Ovary (tissue), 9 donors: ENCODE data around the gene CPLANE2. TPM values are rescaled to one million over a fixed set of nuclear protein-coding genes. Genes with fewer than 3 reads are reported as not detected.

ENCODE experiments used
- DNase-seq, 5 donors: peaks; one replicate each; pipeline ENCODE4 v3.0.0-alpha.2; 2019 to 2020
- H3K27ac ChIP-seq, 2 donors: fragments of 200-600 bp; one replicate each; pipeline versions ENCODE4 v1.5.1 to v1.8.0; 2019 to 2022
- H3K27me3 ChIP-seq: fragments of 200-600 bp; one replicate; pipeline ENCODE4 v1.8.0; 2022
- H3K36me3 ChIP-seq: fragments of 200-600 bp; sonication (generic); one replicate; pipeline ENCODE4 v1.5.1; 2019
- H3K4me1 ChIP-seq: one replicate; pipeline ENCODE4 v1.8.1; 2013; ENCODE audit warnings: mild to moderate bottlenecking, moderate library complexity; ENCODE audit not compliant: insufficient read depth
- H3K4me3 ChIP-seq: fragments of 200-600 bp; sonication (generic); one replicate; pipeline ENCODE4 v1.5.1; 2017
- H3K9me3 ChIP-seq, 2 donors: fragments of 200-600 bp in 1 of 2; sonication (generic) in 1 of 2; one replicate each; pipeline versions ENCODE4 v1.5.1 to v1.8.1; 2013 to 2019; ENCODE audit warnings: mild to moderate bottlenecking in 1 of 2, moderate library complexity in 1 of 2
- EP300 ChIP-seq: sonication (generic); formaldehyde crosslinking; IDR thresholded peaks from one replicate; pipeline ENCODE4 v1.6.1; 2017; ENCODE audit warnings: antibody characterized with exemption
- POLR2A ChIP-seq: fragments of 450-650 bp; IDR thresholded peaks from one replicate; pipeline ENCODE4 v1.6.1; 2017; ENCODE audit warnings: antibody characterized with exemption, mild to moderate bottlenecking, moderate library complexity
- WGBS, 3 donors: extraction: QIAGEN DNeasy Blood & Tissue Kit in 1 of 3; methylation state at CpG; one replicate each; pipeline versions ENCODE4 v1.1.5 to v1.1.7; 2013 to 2017; 5-methylcytosine and 5-hydroxymethylcytosine counted together
- intact Hi-C, 4 donors: fragments of 100-400 bp; cut with DNase I; formaldehyde crosslinking; loops; one replicate each; pipeline versions ENCODE4 v1.11.0 to v1.15.1; 2022 to 2023
- polyA plus RNA-seq, 2 donors: library from polyadenylated mRNA; stranded (reverse); fragments of 200-250 nt in 1 of 2; fragments of 350-450 nt in 1 of 2; fragmentation: Illumina TruSeq in 1 of 2; extraction: RNeasy Lipid Tissue Mini Kit (QIAGEN cat#74804) in 1 of 2; gene quantifications; one replicate each; pipeline ENCODE4 v1.2.3, GENCODE V29; 2013 to 2014
- total RNA-seq, 7 donors: library from RNA; depleted of rRNA in 2 of 7; stranded (reverse); fragments of >200 nt in 2 of 7; fragmentation: NEBNext Ultra II Directional in 3 of 7; extraction: Animal tissue kit (Norgen Biotek cat#: 25700) in 3 of 7; gene quantifications; one replicate each; pipeline versions ENCODE4 v1.1.0 to v1.2.4, GENCODE V29; 2016 to 2023
- TF ChIP-seq, protein P1 (sequence below), 3 donors: fragments of 450-650 bp in 2 of 3; fragments of 200-600 bp in 1 of 3; IDR thresholded peaks; one replicate each; pipeline versions ENCODE4 v1.5.1 to v1.8.0; 2016 to 2022; ENCODE audit warnings: antibody characterized with exemption in 3 of 3, mild to moderate bottlenecking in 1 of 3
- donor health status: DM: no; HTN: no; CAD: no; lungs with moderate emphysema.
- donor health status: DM: no; HTN: no; CAD: no.
- donor health status: Bipolar disorder and iron deficiency.
- donor health status: DM: yes; HTN: yes; CAD: no.
- donor health status: DM: no; HTN: no; CAD: no.
- donor health status: DM: yes; HTN: yes; CAD: no.

The CPLANE2 gene
- total and polyA plus RNA-seq, 9 donors = 2.6 to 12.4 (median 9.8) TPM

DNA sequence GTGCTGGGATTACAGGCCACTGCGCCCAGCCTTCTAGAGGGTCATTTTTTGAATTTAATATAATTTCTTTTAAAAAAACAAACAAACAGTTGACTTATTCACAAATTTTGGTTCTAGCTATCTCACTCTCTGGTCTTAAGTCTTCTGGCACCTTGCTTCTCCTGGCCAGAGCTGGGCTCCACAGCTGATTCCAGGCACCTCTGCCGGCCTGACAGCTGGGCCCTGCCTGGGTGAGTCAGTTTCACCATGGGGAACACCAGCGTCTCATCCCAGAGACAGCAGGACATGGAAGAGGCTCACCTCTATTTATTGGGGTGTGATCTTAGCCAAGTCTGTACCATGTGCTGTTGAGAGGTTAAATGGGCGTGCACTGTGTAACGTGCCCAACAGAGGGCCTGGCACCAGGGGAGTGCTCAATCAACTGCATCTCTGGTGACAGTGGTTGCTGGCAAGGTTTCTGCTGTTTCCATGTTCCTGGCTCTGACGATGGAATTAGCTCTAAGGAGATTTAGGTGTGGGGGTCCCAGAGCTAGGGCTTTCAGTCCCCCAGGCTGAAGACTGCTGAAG, 956 bp downstream of the CPLANE2 start:
- DNase-seq = peak in 1 of 5 donors; percentile 32
- Histone ChIP-seq H3K9me3 (no peaks in the 10 kb centered on the region), H3K36me3 (no peaks in the 10 kb centered on the region), H3K27ac (peak overlapping the region; percentile 68 to 74), H3K27me3 (no peaks in the 10 kb centered on the region), H3K4me3 (peak overlapping the region; percentile 50), H3K4me1 (peaks cover 5% of the 10 kb centered on the region)
- TF ChIP-seq POLR2A (no peak), EP300 (no peak)
- TF ChIP-seq, protein P1, sequence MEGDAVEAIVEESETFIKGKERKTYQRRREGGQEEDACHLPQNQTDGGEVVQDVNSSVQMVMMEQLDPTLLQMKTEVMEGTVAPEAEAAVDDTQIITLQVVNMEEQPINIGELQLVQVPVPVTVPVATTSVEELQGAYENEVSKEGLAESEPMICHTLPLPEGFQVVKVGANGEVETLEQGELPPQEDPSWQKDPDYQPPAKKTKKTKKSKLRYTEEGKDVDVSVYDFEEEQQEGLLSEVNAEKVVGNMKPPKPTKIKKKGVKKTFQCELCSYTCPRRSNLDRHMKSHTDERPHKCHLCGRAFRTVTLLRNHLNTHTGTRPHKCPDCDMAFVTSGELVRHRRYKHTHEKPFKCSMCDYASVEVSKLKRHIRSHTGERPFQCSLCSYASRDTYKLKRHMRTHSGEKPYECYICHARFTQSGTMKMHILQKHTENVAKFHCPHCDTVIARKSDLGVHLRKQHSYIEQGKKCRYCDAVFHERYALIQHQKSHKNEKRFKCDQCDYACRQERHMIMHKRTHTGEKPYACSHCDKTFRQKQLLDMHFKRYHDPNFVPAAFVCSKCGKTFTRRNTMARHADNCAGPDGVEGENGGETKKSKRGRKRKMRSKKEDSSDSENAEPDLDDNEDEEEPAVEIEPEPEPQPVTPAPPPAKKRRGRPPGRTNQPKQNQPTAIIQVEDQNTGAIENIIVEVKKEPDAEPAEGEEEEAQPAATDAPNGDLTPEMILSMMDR (IDR thresholded peaks at IDR 0.05) = no peak
- intact Hi-C loops = no loop called here
- WGBS, 3 donors = 35 to 47% (median 44%) methylated on average over 6 of the region's 6 CpGs

DNA sequence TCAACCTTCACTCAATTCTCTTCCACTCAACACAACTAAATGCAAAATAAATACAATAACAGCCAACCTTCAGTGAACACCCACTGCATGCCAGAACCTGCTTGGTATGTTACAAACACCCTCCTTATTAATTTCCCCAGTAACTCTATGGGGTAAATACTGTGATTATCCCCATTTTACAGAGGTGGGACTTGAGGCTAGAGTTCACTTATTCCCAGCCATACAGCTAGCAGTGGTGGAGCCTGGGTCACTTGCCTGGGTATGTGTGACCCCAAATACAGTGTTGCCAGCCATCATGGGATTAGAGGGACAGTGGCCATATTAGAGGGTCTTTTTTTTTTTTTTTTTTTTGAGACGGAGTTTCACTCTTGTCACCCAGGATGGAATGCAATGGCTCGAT, 1.6 kb downstream of the CPLANE2 start:
- TF ChIP-seq, protein P1 (IDR thresholded peaks at IDR 0.05) = no peak
- TF ChIP-seq EP300 (no peak), POLR2A (no peak)
- Histone ChIP-seq H3K27me3 (no peaks in the 10 kb centered on the region), H3K4me1 (peaks cover 5% of the 10 kb centered on the region), H3K4me3 (no peak overlapping the region), H3K36me3 (no peaks in the 10 kb centered on the region), H3K9me3 (no peaks in the 10 kb centered on the region), H3K27ac (no peak overlapping the region)
- WGBS, 3 donors = 86 to 93% (median 87%) methylated on average over 2 of the region's 2 CpGs
- no peak for DNase-seq
- intact Hi-C loops = no loop called here

DNA sequence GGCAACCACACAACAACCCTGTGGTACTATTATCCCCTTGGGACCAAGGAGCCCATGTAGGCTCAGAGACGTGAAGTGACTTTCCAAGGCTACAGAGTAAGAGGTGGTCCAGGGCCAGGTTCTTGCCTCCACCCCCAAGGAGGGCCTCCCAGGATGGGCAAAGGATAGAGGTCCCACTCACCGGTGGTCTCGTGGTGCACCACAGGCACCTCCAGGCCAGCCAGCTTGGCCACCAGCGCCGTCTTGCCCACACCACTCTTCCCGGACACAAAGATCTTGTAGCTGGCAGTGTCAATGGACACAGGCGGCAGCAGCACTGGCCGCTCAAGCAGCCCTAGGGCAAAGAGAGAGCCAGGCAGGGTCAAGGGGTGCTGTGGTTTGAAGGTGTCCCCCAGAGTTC, 3.6 kb downstream of the CPLANE2 start:
- intact Hi-C loops = no loop called here
- TF ChIP-seq, protein P1 (IDR thresholded peaks at IDR 0.05) = no peak
- TF ChIP-seq EP300 = no peak
- no peak for TF ChIP-seq POLR2A
- no peaks in the 10 kb centered on the region for H3K9me3 ChIP-seq
- WGBS, 3 donors = 95 to 97% (median 96%) methylated on average over 8 of the region's 8 CpGs
- no peak overlapping the region for H3K27ac ChIP-seq
- no peaks in the 10 kb centered on the region for H3K27me3 ChIP-seq
- H3K36me3 ChIP-seq = no peaks in the 10 kb centered on the region
- H3K4me1 ChIP-seq = peaks cover 5% of the 10 kb centered on the region
- peak in 1 of 5 donors; percentile 30 for DNase-seq
- H3K4me3 ChIP-seq = no peak overlapping the region

DNA sequence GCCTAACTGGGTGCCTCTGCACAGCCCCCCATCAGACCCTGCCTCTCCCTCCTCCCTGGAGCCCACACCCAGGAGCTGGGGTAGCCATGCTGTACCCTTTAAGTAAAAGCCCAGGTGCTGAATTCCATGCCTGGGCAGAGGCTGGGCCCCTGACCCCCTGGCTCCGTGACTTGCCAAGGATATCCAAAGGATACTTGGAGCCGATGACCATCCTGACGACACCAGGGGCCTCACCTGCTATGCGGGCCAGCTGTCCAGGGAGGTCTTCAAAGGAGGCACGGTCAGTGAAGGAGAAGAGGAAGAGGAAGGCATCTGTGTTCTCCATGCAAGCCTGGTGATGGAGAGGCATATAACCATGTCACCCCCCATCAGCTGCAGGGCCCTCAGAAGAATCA, 4.7 kb downstream of the CPLANE2 start:
- TF ChIP-seq, protein P1 (IDR thresholded peaks at IDR 0.05) = no peak
- no peak for TF ChIP-seq POLR2A
- TF ChIP-seq EP300 = no peak
- H3K36me3 ChIP-seq = no peaks in the 10 kb centered on the region

More for the DNA sequence above, 4.7 kb downstream of the CPLANE2 start:
- Histone ChIP-seq H3K4me1 (peaks cover 3% of the 10 kb centered on the region), H3K27me3 (no peaks in the 10 kb centered on the region), H3K27ac (no peak overlapping the region), H3K4me3 (no peak overlapping the region), H3K9me3 (no peaks in the 10 kb centered on the region)
- peak in 1 of 5 donors; percentile 27 for DNase-seq
- 84 to 92% (median 91%) methylated on average over 5 of the region's 5 CpGs for WGBS, 3 donors
- intact Hi-C loops = no loop called here
